Hematopoietic multipotent progenitor cell treated with erythropoietin and hydrocortisone succinate and interleukin-3 and kit ligand, for 4 days (in vitro differentiated cells): Measurements from ENCODE around the gene LRRN2.

Source experiments
- DNase-seq: peaks from one replicate; pipeline ENCODE4 v3.0.0-alpha.2; 2015

LRRN2 gene

DNA sequence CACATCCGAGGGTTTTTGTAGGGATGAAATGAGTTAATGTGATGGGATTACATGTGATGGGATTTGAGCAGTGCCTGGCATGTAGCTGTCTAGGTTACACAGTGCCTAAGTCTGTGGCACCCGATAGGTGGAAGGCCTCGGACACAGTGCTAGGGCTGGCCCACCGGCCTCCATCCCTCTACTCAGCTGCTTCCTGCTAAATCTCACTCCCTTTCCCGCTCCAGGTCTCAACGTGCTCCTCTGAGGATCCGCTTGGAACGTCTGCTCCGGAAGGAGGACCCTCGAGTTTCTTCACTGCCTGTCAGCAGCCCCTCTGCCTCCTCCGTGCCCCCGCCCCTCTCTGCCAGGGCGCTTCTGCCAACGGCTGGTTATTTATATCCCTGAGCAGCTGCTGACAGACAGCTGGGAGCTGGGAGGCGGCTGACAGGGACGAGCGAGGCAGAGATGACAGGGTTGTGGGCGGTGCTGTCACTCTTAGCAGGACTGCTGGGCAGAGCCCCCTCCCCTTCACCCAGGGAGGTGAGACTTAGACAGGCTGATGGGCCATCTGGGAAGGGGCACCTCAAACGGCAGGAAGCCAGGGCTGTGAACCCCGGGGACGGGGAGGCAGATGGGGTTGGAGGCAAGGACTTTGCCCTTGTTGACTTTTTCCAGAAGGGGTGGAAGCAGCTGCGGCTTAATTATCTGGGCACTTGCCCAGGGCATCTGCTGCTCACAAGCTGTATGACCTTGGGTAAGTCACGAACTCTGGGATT, 26.6 kb upstream of the LRRN2 start:
- no peak for DNase-seq

DNA sequence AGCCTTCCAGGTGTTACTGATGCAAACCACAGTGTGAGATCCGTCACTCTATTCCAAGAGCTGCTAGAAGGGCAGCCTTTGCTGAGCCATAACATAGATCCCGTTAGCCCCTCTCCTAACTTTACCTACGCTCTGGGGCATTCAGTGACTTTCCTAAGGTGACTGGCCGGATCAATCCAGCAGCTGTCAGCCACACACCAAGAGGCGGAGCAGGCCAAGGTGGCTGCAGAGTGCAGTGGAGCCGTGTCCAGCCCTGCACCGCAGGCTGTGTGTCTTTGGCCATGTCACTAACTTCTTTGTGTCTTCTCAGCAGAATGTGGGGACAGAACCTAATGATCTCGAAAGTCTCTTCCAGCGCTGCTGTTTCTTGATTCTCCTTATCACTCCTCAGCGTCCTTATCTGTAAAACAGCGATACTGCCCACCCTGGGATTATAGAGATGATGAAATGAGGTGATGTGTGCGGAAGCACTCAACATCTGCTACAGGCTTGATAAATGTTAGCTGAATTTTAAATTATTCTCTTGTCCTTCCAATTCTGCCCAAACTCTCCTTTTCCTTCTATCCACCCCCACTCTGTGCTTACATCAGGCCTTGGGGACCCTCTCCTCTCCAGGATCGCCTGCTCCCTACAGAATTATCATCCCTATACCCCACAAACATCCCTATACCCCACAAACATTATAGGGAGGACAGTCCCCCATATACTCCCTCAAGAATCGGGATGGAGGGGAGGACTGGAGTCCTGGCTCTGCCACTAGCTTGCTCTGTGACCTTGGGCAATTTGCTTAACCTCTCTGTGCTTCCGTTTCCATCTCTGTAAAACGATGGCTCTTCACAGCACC, 25.8 kb upstream of the LRRN2 start:
- peak; percentile 70 for DNase-seq

DNA sequence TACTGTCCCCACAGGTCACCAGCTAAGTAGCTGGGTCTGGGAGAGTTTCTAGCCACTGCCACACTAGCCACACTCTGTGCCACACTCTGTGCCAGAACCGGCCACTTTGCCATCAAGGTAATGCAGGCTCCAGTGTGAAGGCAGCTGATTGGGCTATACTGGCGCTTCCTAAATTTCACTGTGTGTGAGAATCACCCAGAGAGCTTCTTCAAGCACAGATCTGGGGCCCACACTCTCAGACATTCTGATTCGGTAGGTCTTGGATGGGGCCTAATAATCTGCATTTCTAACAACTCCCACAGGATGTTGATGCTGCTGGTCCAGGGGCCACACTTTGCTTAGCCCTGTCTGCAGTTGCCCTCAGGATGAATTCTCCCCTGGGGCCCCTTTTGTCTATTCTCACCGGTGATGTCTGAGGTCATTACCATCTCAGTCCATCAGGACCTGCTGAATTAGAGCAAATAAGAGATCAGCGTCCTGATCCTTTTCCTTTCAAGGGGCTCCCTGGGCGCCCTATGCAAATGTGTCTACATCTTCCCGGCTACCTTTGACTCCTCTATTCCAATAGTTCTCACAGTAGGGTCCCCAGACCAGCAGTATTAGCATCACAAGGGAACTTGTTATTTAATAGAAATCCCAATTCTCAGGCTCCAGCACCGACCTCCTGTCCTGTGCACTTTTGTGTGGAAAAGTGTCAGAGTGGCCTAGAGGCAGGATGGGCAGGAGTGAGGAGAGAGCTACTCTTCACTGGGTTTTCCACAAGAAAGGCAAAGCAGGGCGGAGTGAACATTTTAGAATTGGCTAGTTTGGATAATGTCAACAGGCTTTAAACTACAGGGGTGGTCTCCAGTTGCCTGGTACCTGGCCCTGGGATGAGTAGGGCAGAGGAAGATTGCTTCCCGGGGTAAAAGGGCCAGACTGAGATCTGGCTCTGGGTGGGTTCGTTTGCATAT, 24.7 kb upstream of the LRRN2 start:
- no peak for DNase-seq

DNA sequence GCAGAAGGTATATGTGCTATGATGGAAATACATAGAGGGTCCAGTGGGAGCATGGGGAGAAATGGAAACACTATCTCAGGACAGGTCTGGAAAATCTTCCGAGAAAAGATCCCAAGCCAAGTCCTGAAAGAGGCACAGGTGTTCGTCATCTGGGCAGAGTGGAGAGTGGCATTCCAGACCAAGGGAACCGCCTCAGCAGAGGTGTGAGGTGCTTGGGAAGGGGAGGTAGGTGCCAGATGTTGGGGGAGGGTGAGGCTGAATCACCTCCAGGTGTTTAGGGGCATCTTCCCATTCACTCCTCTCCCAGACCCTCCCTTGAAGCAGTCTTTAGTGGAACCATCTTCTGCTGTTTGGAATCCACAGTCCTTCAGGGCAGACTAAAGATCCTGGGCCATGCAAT, 23.5 kb upstream of the LRRN2 start:
- no peak for DNase-seq

DNA sequence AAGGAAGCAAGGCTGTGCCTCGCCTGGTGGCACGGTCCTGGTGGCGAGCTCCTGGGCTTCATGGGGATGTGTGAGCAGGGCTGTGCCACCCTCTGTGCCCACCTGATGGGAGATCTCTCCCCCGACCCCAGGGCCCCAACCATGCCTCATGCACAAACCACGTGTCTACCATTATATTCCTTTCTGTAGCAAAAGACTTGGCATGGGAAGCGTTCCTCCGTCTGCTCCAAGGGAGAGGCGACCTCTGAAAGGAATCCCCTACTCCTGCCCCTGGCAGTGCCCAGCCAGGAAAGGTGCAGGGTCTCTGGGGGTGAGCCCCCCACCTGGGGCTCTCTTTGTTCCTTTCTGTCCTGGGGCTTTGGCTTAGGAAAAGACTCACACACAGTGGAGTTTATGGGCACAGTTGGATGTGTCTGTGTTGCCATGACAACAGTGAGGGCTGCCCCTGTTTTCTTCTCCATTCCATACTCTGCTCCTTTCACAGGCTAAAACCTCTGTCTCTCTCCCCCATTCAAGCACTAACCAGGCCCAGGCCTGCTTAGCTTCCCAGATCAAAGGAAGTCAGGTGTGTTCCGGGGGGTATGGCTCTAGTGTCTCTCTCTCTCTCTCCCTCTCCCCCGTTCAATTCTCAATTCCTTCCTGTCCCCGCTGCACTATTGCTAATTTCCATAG, 21.4 kb upstream of the LRRN2 start:
- DNase-seq = no peak

DNA sequence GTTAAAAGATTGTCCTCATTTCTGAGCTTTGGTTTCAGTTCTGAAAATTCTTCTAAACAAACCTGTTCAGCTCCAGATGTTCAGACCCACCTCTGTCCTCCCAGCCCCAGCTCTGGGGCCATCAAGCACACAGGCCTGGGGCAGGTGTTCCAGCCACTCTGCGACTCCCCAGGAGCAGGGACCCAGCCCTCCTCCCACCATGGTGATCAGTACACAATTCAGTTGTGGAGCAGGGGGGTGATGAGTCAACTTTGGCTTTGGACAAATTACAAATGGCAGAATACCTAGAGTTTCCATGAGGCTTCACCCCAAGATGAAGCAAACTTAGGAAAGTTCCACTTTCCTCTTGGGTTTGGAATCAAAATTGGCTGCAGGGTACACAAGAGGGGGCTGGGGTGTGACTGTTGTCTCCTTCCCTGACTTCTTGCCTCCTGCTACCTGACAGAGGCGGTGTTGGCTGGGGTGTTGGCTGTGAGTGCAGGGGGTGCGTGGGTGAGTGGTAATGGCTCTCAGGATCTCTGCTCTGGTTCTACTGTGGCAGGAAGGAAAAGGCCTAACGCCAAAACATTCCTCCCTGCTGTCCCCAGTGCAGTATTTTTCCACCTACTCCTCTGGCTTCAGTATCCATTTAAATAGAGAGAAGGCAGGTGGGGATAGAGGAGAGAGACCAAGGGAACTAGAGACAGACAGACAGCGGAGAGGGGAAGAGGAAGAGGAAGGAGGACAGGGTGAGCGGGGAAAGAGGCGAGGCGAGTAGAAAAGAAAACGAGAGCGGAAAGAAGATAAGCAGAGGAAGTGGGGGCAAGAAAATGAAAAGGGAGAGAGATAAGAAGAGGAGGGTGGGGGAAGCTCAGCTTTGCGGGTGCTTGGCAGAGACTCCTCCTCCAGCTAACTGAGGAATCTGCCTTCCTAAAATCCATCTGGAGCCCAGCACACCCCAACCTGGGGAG, 20.6 kb upstream of the LRRN2 start:
- DNase-seq = peak; percentile 76

DNA sequence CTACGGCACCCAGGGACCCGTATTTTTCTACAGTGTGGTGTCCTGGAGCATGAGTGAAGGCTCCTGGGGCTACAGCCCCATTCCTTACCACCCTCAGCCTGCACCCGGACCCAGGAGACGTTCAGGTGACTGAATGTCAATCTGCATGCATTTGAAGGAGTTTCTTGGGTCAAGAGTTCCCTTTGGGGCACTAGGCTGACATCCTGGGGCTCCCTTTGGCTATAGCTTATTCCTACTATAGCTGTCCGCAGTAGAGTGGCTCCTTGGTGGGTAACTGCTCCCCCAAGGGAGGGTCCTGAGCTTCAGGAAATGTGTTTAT, 19.9 kb upstream of the LRRN2 start:
- no peak for DNase-seq

DNA sequence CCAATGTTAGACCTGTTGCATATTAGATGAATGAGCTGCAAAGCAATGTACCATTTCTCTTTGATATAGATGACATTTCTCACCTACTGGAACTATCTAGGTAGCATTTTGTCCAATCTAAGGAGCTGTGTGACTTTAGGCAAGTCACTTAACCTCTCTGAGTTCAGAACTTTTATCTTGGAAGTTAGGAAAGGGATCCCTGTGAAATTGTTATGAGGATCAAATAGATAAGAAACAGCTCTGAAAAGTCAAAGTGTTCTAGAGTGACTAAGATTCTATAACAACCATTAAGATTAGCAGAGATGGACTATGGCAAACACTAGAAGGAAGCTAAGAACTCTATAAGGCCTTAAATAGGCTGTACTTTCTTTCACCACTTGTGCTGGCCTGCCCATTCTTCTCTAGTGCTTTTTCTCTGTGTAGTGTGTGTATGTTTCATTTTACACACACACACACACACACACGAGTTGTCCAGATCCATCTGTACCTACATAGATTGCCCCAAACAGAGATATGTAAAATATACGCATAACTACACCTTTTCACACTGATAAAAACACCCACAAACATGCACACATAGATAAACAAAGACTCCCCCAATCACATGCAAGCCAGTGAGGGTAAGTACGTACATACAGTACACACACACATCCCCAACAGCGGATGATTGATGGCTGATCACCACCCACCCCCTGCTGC, 19.4 kb upstream of the LRRN2 start:
- DNase-seq = no peak

DNA sequence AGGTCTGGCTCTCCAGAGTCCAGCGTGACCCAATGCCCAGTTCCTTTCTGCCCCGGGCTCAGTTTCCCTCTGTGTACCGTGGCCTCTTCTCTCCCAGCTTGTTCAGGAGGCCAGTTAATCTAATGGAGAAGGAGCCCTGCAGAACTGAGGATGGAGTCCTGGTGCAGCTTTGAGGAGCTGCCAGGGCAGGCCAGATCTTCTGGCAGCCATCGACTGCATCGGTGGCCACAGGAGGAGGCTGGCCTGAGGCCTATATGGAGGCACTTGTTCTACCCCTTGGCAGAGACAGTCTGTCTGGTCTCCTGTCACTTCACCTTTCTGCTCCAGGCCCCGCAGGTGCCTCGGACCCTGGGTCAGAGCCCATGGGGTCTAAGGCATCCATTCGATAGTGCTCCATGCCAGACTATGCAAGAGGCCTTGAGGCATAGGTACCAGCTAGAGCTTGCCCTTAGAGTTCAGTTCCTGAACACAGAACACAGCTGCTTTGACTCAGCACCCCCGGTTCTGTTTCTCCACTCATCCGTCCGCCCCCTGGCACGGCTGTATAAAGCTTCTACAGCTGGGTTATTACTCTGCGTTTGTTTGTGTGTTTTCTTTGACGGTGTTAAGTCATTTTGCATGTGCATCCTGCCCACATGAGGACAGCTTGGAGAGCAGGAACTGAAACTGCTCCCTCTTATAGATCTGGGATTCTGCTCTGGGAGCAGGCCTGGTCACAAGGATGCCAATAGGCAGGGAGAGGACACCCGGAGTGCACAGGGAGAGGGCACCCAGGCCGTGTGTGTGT, 18.5 kb upstream of the LRRN2 start:
- DNase-seq = no peak

DNA sequence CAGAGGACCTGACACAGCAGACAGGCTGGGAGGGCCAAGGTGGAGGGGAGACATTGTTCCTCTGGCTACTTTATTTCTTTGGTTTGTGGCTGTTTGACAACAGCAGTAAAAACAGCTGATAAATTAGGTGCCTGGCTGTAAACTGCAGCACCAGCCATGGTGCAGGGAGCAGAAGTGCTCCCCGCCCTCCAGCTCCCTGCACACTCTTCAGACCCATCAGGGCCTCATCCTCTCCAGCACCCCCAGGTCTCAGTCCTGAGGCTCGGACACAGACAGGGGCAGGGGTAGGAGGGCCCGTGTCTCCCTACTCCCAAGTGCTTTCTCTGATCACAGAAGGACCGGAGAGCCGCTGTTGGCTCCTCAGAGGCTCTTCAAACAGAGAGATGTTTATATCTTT, 17.7 kb upstream of the LRRN2 start:
- no peak for DNase-seq

DNA sequence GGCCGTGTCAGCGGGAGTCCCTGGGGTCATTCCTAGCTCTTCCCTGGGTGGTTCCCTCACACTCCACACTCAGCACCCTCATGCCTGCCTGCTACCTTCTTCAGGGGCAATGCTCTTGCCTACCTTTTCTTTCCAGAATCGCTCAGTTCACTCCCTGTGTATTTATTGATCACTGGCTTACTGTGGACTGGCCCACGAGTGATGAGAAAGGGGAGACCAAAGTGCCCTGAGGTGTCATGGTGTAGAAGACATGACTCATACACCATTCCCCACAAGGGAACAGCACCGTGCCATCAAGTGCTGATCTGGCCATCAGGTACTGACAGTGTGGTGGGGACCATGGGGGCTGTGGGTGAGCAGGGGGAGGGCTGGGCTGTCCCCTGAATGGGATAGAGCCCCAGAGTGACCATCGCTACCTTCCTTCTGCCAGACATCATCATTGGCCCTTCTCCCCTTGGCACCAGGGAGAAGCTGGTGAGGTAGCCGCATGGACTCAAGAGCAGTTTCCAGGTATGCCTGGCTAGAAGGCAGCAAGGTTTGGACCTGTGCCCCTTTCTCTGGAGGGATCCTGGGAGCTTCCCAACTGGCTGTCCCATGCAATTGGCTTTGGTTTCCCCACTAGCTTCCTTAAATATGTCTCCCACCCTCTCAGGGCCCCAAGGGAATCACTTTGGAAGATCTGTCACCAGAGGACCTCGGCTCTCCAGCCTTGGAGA, 17.2 kb upstream of the LRRN2 start:
- DNase-seq = no peak

DNA sequence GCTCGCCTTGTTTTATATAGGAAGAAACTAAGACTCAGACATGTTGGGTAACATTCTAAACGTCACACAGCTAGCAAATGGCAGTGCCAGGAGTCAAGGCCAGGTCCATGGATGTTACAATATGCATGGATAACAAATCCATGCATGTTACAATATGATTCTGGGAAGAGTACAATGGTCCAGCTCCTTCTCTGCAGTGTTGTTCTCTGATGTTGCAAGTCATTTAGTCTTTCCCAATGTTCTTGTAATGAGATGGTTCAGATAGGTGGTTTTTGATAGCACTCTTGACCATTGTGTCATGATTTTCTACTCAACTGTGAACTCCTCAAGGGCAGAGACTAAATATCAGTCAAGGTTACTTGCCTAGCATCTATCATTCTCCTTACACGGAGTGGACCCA, 15.7 kb upstream of the LRRN2 start:
- no peak for DNase-seq

DNA sequence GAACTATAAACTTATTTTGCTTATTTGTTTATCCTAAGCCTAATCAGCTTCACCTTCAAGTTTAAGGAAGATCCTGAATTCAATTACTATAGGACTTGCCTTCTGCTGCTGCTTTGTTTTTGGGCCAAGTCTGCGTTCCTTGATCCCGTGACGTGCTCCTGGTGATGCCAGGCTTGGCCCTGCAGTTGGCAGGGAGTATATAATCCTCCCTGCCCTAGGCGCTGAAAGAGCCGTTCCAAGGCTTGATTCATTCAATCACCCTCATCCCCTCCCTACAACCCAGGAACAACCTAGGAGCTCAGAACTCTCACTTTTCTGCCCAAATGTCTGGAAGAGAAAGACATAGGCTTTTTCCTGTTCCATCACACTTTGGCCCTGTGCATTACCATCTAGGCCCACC, 12.4 kb upstream of the LRRN2 start:
- DNase-seq = no peak

DNA sequence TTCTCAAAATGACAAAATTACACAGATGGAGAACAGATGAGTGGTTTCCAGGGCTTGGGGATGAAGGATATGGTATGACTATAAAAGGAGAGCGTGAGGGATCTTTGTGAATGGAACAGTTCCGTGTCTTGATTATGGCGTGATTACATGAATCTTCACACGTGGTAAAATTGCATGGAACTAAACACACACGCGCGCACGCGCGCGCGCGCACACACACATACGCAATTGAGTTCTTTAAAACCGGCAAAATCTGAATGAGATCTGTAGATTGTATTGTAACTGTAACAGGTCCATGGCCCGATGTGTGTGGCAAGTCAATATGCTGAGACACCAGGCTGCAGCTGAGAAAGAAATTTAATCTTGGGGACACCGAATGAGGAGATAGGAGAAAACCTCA, 11.1 kb upstream of the LRRN2 start:
- no peak for DNase-seq

DNA sequence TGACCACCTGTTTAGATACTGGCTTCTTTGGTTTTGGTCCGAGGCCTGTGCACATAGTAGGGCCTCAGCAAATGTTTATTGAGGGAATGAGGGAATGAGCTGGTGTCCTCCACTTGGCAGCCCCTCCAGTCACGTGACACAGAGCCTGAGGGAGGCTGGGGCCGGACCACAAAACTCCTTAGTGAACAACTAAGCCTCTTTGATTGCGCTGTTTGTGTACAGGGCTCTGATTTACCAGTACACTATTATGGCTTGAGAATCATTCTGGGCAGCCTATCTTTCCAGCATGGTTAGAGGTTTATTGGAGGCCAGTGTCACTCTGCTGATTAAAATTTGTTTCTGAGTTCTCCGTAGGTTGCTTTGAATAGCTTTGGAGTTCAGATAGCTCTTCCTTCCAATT, 10.2 kb upstream of the LRRN2 start:
- DNase-seq = no peak

DNA sequence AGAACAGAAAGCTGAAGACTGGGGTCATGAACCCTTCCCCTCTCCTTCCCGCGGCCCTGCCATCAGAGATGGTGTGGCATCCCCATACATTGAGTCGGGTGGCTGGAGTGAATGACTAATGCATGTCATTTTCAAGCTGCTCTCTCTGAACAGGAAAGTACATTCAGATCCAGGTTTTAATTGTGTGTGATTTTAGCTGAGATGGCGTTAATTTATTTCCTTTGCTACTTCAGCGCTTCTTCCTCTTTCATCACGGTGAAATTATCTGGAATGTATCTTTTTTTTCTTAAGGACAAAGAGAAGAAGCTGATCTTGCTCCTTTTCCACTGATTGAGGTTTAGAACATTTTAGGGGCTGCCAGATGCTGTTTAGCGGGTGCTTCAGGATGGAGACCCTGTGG, 8.6 kb upstream of the LRRN2 start:
- no peak for DNase-seq

DNA sequence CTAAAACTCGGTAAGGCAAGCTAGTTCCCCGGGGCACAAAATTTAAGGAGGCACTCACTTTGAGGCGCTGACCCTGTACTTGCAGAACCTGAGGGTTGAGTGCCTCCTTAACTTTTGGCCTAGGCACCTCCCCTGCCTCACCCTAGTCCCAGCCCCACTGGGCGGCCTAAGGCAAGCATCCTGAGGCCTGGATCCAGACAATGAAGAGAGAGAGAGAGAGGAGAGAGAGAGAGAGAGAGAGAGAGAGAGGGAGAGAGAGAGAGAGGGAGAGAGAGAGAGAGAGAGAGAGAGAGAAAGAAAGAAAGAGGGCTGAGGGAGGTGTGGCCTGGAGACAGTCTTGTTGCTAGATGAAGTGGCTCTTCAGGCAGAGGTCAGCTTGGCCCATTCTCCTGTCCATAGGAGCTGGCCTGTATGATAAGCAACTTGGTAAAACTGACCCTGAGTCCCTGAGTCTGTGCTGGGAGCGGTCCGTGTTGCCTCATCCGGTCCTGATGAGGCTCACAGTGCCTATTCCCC, 7.4 kb upstream of the LRRN2 start:
- DNase-seq = no peak

DNA sequence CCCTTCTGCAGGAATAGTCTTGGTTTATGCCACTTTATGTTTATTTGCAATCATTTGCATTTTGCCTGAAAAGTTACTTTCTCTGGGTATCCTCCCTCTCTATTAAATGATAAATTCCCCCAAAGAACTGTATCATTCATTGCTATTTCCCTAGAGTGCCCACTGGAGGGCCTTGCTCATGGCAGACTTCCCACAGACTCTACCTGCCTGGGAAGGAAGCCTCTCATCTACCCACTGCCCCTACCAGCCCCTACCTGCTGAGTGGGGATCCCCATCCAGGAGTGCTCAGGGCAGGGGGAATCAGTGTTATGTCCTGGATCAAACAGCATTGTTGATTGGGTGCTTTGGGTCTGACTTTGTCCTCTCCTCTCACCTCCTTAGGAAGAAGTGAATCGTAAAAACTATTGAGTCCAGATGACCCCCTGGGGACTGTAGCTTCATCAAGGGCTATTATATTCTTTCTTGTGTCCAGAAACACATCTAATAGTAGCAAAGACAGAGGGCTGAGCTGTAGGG, 6.8 kb upstream of the LRRN2 start:
- no peak for DNase-seq

DNA sequence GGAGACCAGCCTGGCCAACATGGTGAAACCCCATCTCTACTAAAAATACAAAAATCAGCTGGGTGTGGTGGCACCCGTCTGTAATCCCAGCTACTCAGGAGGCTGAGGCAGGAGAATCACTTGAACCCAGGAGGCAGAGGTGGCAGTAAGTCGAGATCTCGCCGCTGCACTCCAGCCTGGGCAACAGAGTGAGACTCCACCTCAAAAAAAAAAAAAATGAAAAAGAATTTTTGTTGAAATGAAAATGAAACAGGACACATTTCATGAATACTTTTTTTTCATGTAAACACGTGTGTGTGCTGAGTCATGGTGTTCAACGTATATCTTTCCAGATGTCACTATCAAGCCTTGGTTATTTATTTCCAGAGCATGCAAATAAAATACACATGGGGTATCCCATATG, 5.8 kb upstream of the LRRN2 start:
- peak; percentile 66 for DNase-seq
